ENCODE data around the gene PTPRC. TPM values are rescaled to one million over a fixed set of nuclear protein-coding genes. Genes with fewer than 3 reads are reported as not detected.

PTPRC gene
- total and polyA plus RNA-seq, 2 donors (not counting 3 experiments of a cell fraction or from before 2014, with no cell fraction given), result not detected

GRCh38 chr1:198747127-198747526 lies 108.3 kb downstream of the PTPRC start:
- Histone ChIP-seq H3K9me3 (replicated peaks; ENCODE audit: control insufficient read depth, insufficient read depth, low read length) (no peaks in the 10 kb centered on the region), H4K20me1 (replicated peaks; ENCODE audit: control insufficient read depth, extremely low read depth, insufficient read depth, low read length) (no peaks in the 10 kb centered on the region), H3K4me1 (ENCODE audit: control insufficient read depth, extremely low read depth, insufficient read depth, low read length) (no peaks in the 10 kb centered on the region), H2AFZ (ENCODE audit: low read depth, low read length) (no peak overlapping the region), H3K4me3 (replicated peaks in 1 of 3; ENCODE audit: insufficient read depth in 1 of 3, low read depth in 1 of 3, low read length in 3 of 3) (no peak overlapping the region), H3K36me3 (ENCODE audit: control insufficient read depth in 2 of 2, extremely low read depth in 1 of 2, insufficient read depth in 2 of 2, low read length in 2 of 2) (no peaks in the 10 kb centered on the region), H3K9me1 (replicated peaks; ENCODE audit: control insufficient read depth, extremely low read depth, insufficient read depth, low read length) (no peaks in the 10 kb centered on the region), H3K9ac (replicated peaks; ENCODE audit: extremely low read depth, insufficient read depth, low read length) (no peak overlapping the region), H3K4me2 (ENCODE audit: insufficient read depth, low read length) (no peak overlapping the region), H3K79me2 (ENCODE audit: control insufficient read depth, insufficient read depth, low read length) (no peaks in the 10 kb centered on the region), H3K27ac (ENCODE audit: insufficient read depth, low read depth, low read length) (no peak overlapping the region), H3K27me3 (ENCODE audit: control insufficient read depth in 2 of 2, insufficient read depth in 2 of 2, low read length in 2 of 2) (no peaks in the 10 kb centered on the region)
- ChIA-PET CTCF (no interaction called here), POLR2A (no interaction called here)
- DNase-seq (ENCODE audit: low read depth, low spot score) (no peak), FAIRE-seq (no peak)
- intact Hi-C loops (cut with micrococcal nuclease), result no loop called here
- TF ChIP-seq CTCF (IDR thresholded peaks at IDR 0.05; ENCODE audit: extremely low read depth in 1 of 2, insufficient read depth in 1 of 2, low read depth in 1 of 2, low read length in 2 of 2), result no peak
- TF ChIP-seq FOS (IDR thresholded peaks at IDR 0.05; ENCODE audit: borderline replicate concordance, insufficient read depth, low read length), result no peak
- no peak for TF ChIP-seq POLR2AphosphoS5 (IDR thresholded peaks at IDR 0.05; ENCODE audit: insufficient read depth, low read depth, low read length)
- no peak for TF ChIP-seq JUN (IDR thresholded peaks at IDR 0.05; ENCODE audit: borderline replicate concordance, insufficient read depth, insufficient read length, low read depth)
- no peak for TF ChIP-seq GATA2 (IDR thresholded peaks at IDR 0.05; ENCODE audit: insufficient read depth, insufficient read length, low read depth, low read length)
- TF ChIP-seq, protein P1, sequence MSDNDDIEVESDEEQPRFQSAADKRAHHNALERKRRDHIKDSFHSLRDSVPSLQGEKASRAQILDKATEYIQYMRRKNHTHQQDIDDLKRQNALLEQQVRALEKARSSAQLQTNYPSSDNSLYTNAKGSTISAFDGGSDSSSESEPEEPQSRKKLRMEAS (IDR thresholded peaks at IDR 0.05; ENCODE audit: insufficient read depth, insufficient read length), result no peak
- TF ChIP-seq MYC (IDR thresholded peaks at IDR 0.05; ENCODE audit: low read depth, low read length), result no peak
- no TSS peak for BruUV-seq (replicated peaks)
- dilution Hi-C loops (cut with MboI; ENCODE audit: extremely low pct_ligation_motif_present, low sequenced_read_pairs), result no loop called here
